ENCODE data around the gene ZNF786. TPM values are rescaled to one million over a fixed set of nuclear protein-coding genes. Genes with fewer than 3 reads are reported as not detected.
A peak's percentile ranks its signal among the peaks of the same experiment; 100 is the strongest.

Gene ZNF786
- polyA plus RNA-seq, 1 donor: 8.5 TPM

DNA sequence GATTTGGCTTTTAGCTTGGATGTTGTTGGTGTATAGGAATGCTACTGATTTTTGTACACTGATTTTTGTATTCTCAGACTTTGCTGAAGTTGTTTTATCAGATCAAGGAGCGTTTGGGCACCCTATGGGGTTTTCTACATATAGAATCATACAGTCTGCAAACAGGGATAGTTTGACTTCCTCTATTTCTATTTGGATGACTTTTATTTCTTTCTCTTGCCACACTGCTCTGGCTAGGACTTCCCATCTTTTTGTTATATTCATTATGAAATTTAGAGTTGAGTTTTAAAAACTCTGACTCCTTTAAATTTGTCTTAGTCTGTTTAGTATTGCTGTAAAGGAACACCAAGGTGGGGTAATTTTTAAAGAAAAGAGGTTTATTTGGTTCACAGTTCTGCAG is 4.7 kb downstream of the ZNF786 start:
- H3K9me3 ChIP-seq (ENCODE audit: control insufficient read depth, low read depth, low read length): no peaks in the 10 kb centered on the region
- WGBS (ENCODE audit: insufficient coverage, low lambda C conversion rate): no CpG with 5 or more reads among the region's 1 CpG
- H3K27ac ChIP-seq (ENCODE audit: low read length): no peak overlapping the region
- no peaks in the 10 kb centered on the region for H3K27me3 ChIP-seq (ENCODE audit: control insufficient read depth, insufficient read depth, low read length)
- H3K4me1 ChIP-seq (ENCODE audit: control insufficient read depth, insufficient read depth, low read length): no peaks in the 10 kb centered on the region
- no peak for DNase-seq
- peaks cover 4% of the 10 kb centered on the region for H3K36me3 ChIP-seq (ENCODE audit: control insufficient read depth, insufficient read depth, low read length)
- H3K4me3 ChIP-seq (ENCODE audit: low read length): no peak overlapping the region

DNA sequence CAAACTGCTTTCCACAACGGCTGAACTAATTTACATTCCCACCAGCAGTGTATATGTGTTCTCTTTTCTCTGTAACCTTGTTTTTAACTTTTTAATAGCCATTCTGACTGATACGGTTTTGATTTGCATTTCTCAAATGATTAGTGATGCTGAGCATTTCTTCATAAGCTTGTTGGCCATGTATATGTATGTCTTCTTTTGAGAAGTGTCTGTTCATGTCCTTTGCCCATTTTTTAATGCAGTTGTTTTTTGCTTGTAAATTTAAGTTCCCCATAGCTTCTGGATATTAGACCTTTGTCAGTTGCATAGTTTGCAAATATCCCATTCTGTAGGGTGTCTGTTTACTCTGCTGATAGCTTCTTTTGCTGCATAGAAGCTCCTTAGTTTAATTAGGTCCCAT is 6.1 kb downstream of the ZNF786 start:
- WGBS (ENCODE audit: insufficient coverage, low lambda C conversion rate): no CpG with 5 or more reads among the region's 2 CpGs
- peaks cover 7% of the 10 kb centered on the region for H3K36me3 ChIP-seq (ENCODE audit: control insufficient read depth, insufficient read depth, low read length)
- H3K4me3 ChIP-seq (ENCODE audit: low read length): no peak overlapping the region
- no peak for DNase-seq
- H3K4me1 ChIP-seq (ENCODE audit: control insufficient read depth, insufficient read depth, low read length): no peaks in the 10 kb centered on the region
- H3K27me3 ChIP-seq (ENCODE audit: control insufficient read depth, insufficient read depth, low read length): no peaks in the 10 kb centered on the region
- no peak overlapping the region for H3K27ac ChIP-seq (ENCODE audit: low read length)
- H3K9me3 ChIP-seq (ENCODE audit: control insufficient read depth, low read depth, low read length): no peaks in the 10 kb centered on the region

DNA sequence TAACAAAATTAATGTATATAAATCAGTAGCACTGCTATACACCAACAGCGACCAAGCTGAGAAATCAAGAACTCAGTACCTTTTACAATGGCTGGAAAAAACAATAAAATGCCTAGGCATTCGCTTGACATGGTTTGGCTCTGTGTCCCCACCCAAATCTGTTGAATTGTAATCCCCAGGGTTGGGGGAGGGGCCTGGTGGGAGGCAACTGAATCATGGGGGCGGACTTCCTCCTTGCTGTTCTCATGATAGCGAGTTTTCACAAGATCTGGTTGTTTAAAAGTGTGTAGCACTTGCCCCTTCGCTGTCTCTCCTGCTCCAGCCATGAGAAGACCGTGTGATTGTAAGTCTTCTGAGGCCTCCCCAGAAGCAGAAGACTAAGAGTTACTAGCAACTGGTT is 8.6 kb downstream of the ZNF786 start:
- peaks cover 4% of the 10 kb centered on the region for H3K36me3 ChIP-seq (ENCODE audit: control insufficient read depth, insufficient read depth, low read length)
- no peaks in the 10 kb centered on the region for H3K9me3 ChIP-seq (ENCODE audit: control insufficient read depth, low read depth, low read length)
- no peaks in the 10 kb centered on the region for H3K4me1 ChIP-seq (ENCODE audit: control insufficient read depth, insufficient read depth, low read length)
- H3K27ac ChIP-seq (ENCODE audit: low read length): no peak overlapping the region
- H3K4me3 ChIP-seq (ENCODE audit: low read length): no peak overlapping the region
- H3K27me3 ChIP-seq (ENCODE audit: control insufficient read depth, insufficient read depth, low read length): no peaks in the 10 kb centered on the region
- no peak for DNase-seq
- WGBS (ENCODE audit: insufficient coverage, low lambda C conversion rate): no CpG with 5 or more reads among the region's 6 CpGs

DNA sequence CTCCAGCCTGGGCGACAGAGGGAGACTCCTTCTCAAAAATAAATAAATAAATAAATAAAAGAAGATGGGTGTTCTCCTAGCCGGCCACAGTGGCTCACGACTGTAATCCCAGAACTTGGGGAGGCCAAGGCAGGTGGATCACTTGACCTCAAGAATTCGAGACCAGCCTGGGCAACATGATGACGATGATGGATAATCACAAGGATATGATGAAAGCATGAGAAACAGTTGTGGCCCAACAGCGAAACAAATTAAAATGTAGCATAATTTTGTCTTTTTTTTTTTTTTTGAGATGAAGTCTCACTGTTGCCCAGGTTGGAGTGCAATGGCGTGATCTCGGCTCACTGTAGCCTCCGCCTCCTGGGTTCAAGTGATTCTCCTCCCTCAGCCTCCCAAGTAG is 12.9 kb downstream of the ZNF786 start:
- DNase-seq: no peak
- Histone ChIP-seq H3K4me1 (ENCODE audit: control insufficient read depth, insufficient read depth, low read length) (no peaks in the 10 kb centered on the region), H3K27ac (ENCODE audit: low read length) (no peak overlapping the region), H3K27me3 (ENCODE audit: control insufficient read depth, insufficient read depth, low read length) (no peaks in the 10 kb centered on the region), H3K36me3 (ENCODE audit: control insufficient read depth, insufficient read depth, low read length) (peaks cover 11% of the 10 kb centered on the region), H3K9me3 (ENCODE audit: control insufficient read depth, low read depth, low read length) (no peaks in the 10 kb centered on the region), H3K4me3 (ENCODE audit: low read length) (no peak overlapping the region)
- no CpG with 5 or more reads among the region's 9 CpGs for WGBS (ENCODE audit: insufficient coverage, low lambda C conversion rate)

DNA sequence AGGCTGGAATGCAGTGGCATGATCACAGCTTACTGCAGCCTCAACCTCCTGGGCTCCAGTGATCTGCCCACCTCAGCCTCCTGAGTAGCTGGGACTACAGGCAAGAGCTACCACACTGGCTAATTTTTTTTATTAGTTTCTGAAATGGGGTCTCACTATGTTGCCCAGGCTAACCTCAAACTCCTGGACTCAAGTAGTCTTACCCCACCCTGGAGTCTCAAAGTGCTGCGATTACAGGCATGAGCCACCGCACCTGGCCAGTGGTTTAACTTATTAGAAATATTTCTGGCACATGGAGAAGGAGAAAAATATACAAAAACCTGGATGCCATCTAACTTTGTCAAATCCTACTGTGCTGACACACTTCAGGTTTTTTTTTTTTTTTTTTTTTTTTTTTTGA is 15.2 kb downstream of the ZNF786 start:
- H3K36me3 ChIP-seq (ENCODE audit: control insufficient read depth, insufficient read depth, low read length): peaks cover 31% of the 10 kb centered on the region
- no peaks in the 10 kb centered on the region for H3K27me3 ChIP-seq (ENCODE audit: control insufficient read depth, insufficient read depth, low read length)
- peaks cover 10% of the 10 kb centered on the region for H3K9me3 ChIP-seq (ENCODE audit: control insufficient read depth, low read depth, low read length)
- WGBS (ENCODE audit: insufficient coverage, low lambda C conversion rate): no CpG with 5 or more reads among the region's 2 CpGs
- H3K4me3 ChIP-seq (ENCODE audit: low read length): no peak overlapping the region
- no peak overlapping the region for H3K27ac ChIP-seq (ENCODE audit: low read length)
- no peak for DNase-seq
- H3K4me1 ChIP-seq (ENCODE audit: control insufficient read depth, insufficient read depth, low read length): no peaks in the 10 kb centered on the region

DNA sequence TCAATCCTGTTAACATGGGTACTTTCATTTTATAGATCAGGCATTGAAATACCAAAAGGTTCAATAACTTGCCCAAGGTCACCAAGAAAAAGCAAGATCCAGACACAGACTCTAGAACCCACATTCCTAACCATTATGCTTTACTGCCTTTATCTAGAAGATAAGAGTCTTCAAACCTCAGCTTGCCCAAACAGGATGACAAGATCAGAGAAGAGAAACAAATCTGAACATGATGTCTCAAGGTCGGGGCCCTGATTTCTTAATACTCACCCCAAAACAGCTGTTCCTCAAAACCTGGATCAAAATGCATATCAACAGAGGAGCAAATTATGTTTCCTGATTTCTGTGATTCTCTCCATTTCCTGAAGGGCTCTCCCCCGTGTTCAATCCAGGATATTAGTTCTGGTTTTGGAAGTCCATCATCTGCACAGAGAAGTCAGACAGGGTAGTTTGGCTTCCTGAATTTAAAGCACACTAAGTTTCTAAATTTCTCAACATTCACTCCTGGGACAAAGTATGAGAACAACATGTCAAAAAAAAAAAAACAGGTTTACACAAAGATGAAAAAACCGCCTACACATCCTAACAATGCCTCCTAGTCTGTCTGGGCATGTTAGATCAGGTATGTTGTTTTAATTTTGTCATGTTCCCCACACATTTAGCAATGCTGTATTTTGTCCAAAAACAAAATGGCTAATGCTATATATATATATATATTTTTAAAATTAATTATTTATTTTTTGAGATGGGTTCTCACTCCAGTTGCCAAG is 16.2 kb downstream of the ZNF786 start:
- whole genome bisulfite sequencing (ENCODE audit: insufficient coverage, low lambda C conversion rate): 80% methylated on average over 1 of the region's 3 CpGs

DNA sequence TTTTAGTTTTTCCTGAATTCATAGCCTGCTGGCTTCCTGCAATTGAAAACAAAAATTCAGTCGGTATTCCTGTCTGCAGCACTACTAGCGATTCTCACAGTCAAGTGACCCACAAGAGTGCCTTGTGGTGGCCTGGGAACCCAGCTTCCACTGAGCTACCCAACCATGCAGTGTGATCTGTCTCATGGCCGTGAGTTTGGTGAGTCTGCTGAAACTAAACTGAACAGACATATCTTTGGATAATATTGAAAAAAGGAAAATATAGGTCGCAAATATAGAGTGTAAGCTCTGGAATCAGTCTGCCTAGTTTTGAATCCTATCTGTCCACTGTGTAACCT is 18.1 kb downstream of the ZNF786 start:
- 100% methylated on average over 1 of the region's 4 CpGs for WGBS (ENCODE audit: insufficient coverage, low lambda C conversion rate)
- peaks cover 37% of the 10 kb centered on the region for H3K36me3 ChIP-seq (ENCODE audit: control insufficient read depth, insufficient read depth, low read length)
- peaks cover 10% of the 10 kb centered on the region for H3K9me3 ChIP-seq (ENCODE audit: control insufficient read depth, low read depth, low read length)
- no peak overlapping the region for H3K4me3 ChIP-seq (ENCODE audit: low read length)
- H3K4me1 ChIP-seq (ENCODE audit: control insufficient read depth, insufficient read depth, low read length): no peaks in the 10 kb centered on the region
- H3K27me3 ChIP-seq (ENCODE audit: control insufficient read depth, insufficient read depth, low read length): no peaks in the 10 kb centered on the region
- no peak for DNase-seq
- no peak overlapping the region for H3K27ac ChIP-seq (ENCODE audit: low read length)

More for the DNA sequence above, 16.2 kb downstream of the ZNF786 start:
- no peak for DNase-seq
- no peaks in the 10 kb centered on the region for H3K27me3 ChIP-seq (ENCODE audit: control insufficient read depth, insufficient read depth, low read length)
- peaks cover 37% of the 10 kb centered on the region for H3K36me3 ChIP-seq (ENCODE audit: control insufficient read depth, insufficient read depth, low read length)
- no peak overlapping the region for H3K27ac ChIP-seq (ENCODE audit: low read length)
- no peak overlapping the region for H3K4me3 ChIP-seq (ENCODE audit: low read length)
- H3K9me3 ChIP-seq (ENCODE audit: control insufficient read depth, low read depth, low read length): peaks cover 10% of the 10 kb centered on the region
- no peaks in the 10 kb centered on the region for H3K4me1 ChIP-seq (ENCODE audit: control insufficient read depth, insufficient read depth, low read length)

DNA sequence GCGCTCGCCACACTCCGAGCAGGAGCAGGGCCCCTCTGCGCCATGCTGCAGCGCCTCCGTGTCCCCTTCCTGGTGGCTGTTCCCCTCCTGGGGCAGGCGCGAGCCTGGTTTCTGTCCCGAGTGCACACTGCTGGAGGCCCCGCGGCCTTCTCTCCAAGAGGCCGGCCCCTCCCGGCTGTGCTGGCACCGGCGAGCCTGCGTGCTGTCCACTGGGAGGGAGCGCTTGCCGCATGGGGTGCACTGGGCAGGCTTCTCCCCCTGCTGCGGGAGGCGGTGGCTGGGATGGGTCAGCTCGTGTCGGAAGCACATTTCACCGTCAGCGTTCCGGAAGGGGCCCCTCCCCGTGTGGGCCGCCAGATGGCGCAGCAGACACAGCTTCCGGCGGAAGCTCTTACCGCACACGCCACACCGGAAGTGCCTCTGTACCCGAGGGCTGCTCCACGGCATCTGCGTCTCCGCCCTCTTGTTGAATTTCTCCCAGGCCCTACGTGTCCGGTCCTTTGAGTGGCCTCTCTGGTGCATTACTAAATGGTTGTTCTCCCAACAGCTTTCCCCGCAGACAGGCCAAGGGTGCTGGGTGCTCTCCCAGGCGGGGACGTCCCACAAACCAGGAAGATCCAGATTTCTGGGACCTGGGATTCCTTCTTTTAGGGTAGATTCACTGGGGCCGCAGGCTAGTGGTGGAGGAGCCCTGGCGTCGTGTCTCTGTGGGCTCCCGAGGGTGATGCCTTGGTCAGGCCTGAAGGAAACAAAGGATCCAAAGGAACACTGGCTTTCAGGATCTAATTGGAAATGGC is 18.7 kb downstream of the ZNF786 start:
- DNase-seq: peak; percentile 16 to 17
- H3K4me3 ChIP-seq (ENCODE audit: low read length): no peak overlapping the region
- no CpG with 5 or more reads among the region's 46 CpGs for WGBS (ENCODE audit: insufficient coverage, low lambda C conversion rate)
- H3K27me3 ChIP-seq (ENCODE audit: control insufficient read depth, insufficient read depth, low read length): no peaks in the 10 kb centered on the region
- H3K27ac ChIP-seq (ENCODE audit: low read length): no peak overlapping the region
- H3K4me1 ChIP-seq (ENCODE audit: control insufficient read depth, insufficient read depth, low read length): no peaks in the 10 kb centered on the region
- peaks cover 37% of the 10 kb centered on the region for H3K36me3 ChIP-seq (ENCODE audit: control insufficient read depth, insufficient read depth, low read length)
- peaks cover 10% of the 10 kb centered on the region for H3K9me3 ChIP-seq (ENCODE audit: control insufficient read depth, low read depth, low read length)

DNA sequence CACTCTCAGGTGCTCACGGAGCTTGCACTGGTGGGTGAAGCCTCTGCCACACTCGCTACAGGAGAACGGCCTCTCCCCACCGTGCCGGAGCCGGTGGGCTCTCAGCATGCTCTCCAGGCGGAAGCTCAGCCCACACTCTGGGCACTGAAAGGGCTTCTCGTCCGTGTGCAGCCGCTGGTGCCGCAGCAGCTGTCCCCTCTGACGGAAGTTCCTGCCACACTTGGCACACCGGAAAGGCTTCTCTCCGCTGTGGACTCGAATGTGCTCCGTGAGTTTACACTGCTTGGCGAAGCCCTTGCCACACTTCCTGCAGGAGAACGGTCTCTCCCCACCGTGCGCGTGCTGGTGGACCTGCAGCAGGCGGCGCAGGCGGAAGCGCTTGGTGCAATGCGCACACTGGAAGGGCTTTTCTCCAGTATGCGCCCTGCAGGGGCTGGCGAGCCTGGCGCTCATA is 19.3 kb downstream of the ZNF786 start:
- Histone ChIP-seq H3K27ac (ENCODE audit: low read length) (no peak overlapping the region), H3K4me3 (ENCODE audit: low read length) (no peak overlapping the region), H3K4me1 (ENCODE audit: control insufficient read depth, insufficient read depth, low read length) (no peaks in the 10 kb centered on the region), H3K9me3 (ENCODE audit: control insufficient read depth, low read depth, low read length) (peaks cover 10% of the 10 kb centered on the region), H3K36me3 (ENCODE audit: control insufficient read depth, insufficient read depth, low read length) (peaks cover 37% of the 10 kb centered on the region), H3K27me3 (ENCODE audit: control insufficient read depth, insufficient read depth, low read length) (no peaks in the 10 kb centered on the region)
- WGBS (ENCODE audit: insufficient coverage, low lambda C conversion rate): no CpG with 5 or more reads among the region's 29 CpGs
- no peak for DNase-seq

DNA sequence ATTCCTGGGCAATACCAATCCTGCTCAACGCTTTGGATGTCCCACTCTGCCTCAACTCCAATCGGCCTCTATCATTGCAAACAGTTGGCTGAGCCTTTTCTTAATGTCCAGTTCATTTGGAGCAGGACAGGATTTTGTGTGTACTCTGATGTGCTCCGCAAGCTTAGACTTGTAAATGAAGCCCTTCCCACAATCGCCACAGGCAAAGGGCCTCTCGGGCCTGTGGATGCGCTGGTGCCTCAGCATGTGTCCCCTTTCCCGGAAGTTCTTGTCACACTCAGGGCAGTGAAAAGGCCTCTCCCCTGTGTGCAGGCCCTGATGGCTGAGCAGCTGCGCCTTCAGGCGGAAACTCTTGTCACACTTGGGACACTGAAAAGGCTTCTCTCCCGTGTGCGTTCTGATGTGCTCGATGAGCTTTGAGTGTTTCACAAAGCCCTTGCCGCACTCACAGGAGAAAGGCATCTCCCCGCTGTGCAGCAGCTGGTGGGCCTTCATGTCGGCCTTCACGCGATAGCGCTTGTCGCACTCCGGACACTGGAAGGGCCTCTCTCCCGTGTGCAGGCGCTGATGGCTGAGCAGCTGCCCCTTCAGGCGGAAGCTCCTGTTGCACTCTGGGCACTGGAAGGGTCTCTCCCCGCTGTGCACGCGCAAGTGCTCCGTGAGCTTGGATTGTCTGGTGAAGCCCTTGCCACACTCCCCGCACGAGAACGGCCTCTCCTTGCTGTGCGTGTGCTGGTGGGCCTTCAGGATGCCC is 20.0 kb downstream of the ZNF786 start:
- H3K27me3 ChIP-seq (ENCODE audit: control insufficient read depth, insufficient read depth, low read length): no peaks in the 10 kb centered on the region
- no peak overlapping the region for H3K4me3 ChIP-seq (ENCODE audit: low read length)
- no peak overlapping the region for H3K27ac ChIP-seq (ENCODE audit: low read length)
- H3K9me3 ChIP-seq (ENCODE audit: control insufficient read depth, low read depth, low read length): peaks cover 10% of the 10 kb centered on the region
- DNase-seq: no peak
- H3K36me3 ChIP-seq (ENCODE audit: control insufficient read depth, insufficient read depth, low read length): peaks cover 37% of the 10 kb centered on the region
- WGBS (ENCODE audit: insufficient coverage, low lambda C conversion rate): no CpG with 5 or more reads among the region's 31 CpGs
- no peaks in the 10 kb centered on the region for H3K4me1 ChIP-seq (ENCODE audit: control insufficient read depth, insufficient read depth, low read length)

Measured in large intestine (tissue), 3 donors.